ENCODE results near the gene NKX2-3. TPM values are rescaled to one million over a fixed set of nuclear protein-coding genes. Genes with fewer than 3 reads are reported as not detected.

Gene NKX2-3
- total RNA-seq, 1 experiment from 2014 or later, result not detected

DNA sequence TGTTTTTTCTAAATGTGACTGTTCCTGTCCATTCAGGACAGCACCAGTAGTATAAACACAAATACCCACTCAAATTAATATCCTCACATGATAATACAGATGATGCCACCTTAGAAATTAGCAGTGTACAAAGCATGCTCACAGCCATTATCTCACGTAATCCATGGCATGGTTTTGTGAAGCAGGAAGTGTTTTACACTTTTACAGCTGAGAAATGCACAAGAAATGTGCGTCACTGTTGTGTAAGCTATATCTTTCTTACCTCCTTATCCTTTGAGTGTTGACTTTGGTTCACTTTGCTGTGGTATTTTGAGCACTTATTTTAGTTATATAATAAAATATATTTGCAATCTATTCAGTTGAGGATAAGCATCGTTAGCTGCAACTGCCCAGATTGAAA, 31.6 kb downstream of the NKX2-3 start:
- Mint-ChIP-seq H3K4me3 (ENCODE audit: unreplicated experiment) (no peak overlapping the region), H3K27me3 (ENCODE audit: insufficient read depth, unreplicated experiment) (peaks cover 16% of the 10 kb centered on the region), H3K36me3 (ENCODE audit: insufficient read depth, unreplicated experiment) (no peaks in the 10 kb centered on the region), H3K9me3 (ENCODE audit: unreplicated experiment) (no peaks in the 10 kb centered on the region), H3K4me1 (ENCODE audit: insufficient read depth, unreplicated experiment) (no peaks in the 10 kb centered on the region), H3K27ac (ENCODE audit: low read depth, unreplicated experiment) (no peak overlapping the region)
- intact Hi-C loops (cut with micrococcal nuclease), result no loop called here
- TF ChIP-seq, protein P1, sequence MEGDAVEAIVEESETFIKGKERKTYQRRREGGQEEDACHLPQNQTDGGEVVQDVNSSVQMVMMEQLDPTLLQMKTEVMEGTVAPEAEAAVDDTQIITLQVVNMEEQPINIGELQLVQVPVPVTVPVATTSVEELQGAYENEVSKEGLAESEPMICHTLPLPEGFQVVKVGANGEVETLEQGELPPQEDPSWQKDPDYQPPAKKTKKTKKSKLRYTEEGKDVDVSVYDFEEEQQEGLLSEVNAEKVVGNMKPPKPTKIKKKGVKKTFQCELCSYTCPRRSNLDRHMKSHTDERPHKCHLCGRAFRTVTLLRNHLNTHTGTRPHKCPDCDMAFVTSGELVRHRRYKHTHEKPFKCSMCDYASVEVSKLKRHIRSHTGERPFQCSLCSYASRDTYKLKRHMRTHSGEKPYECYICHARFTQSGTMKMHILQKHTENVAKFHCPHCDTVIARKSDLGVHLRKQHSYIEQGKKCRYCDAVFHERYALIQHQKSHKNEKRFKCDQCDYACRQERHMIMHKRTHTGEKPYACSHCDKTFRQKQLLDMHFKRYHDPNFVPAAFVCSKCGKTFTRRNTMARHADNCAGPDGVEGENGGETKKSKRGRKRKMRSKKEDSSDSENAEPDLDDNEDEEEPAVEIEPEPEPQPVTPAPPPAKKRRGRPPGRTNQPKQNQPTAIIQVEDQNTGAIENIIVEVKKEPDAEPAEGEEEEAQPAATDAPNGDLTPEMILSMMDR (IDR thresholded peaks at IDR 0.05; ENCODE audit: unreplicated experiment), result no peak
- CTCF ChIA-PET, result interaction anchor here (0.6 to 1.8 kb wide), 2 partner anchors 34 to 48 kb away, joined by 3 to 12 read pairs; no protein-coding TSS in a partner anchor
- POLR2A ChIA-PET, result interaction anchor here (0.6 kb wide), 1 partner anchor 1259 kb away, joined by 3 read pairs; no protein-coding TSS in a partner anchor
- no TSS peak for BruUV-seq (replicated peaks)
- DNase-seq (ENCODE audit: unreplicated experiment), result no peak

DNA sequence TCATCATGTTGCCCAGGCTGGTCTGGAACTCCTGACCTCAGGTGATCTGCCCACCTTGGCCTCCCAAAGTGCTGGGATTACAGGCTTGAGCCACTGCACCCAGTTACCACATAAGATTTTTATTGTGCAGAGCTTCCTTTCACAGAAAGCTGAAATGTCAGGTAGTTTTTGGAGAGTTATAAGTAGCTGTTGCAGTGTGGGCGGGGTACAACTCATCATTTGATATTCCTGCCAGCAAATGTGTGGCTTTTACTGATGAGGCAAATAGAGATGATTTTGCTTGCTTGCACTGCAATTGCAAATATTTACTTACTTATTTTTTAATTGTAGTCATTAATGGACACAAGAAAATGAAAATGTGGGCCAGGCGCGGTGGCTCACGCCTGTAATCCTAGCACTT, 32.4 kb downstream of the NKX2-3 start:
- CTCF ChIA-PET, result interaction anchor here (0.6 to 1.8 kb wide), 7 partner anchors 16 to 130 kb away, joined by 3 to 12 read pairs (median 4); no protein-coding TSS in a partner anchor
- no peak overlapping the region for H3K4me3 Mint-ChIP-seq (ENCODE audit: unreplicated experiment)
- no peaks in the 10 kb centered on the region for H3K9me3 Mint-ChIP-seq (ENCODE audit: unreplicated experiment)
- intact Hi-C loops (cut with micrococcal nuclease), result no loop called here
- peaks cover 16% of the 10 kb centered on the region for H3K27me3 Mint-ChIP-seq (ENCODE audit: insufficient read depth, unreplicated experiment)
- no TSS peak for BruUV-seq (replicated peaks)
- no peaks in the 10 kb centered on the region for H3K4me1 Mint-ChIP-seq (ENCODE audit: insufficient read depth, unreplicated experiment)
- TF ChIP-seq, protein P1 (IDR thresholded peaks at IDR 0.05; ENCODE audit: unreplicated experiment), result no peak
- H3K27ac Mint-ChIP-seq (ENCODE audit: low read depth, unreplicated experiment), result no peak overlapping the region
- DNase-seq (ENCODE audit: unreplicated experiment), result no peak
- no peaks in the 10 kb centered on the region for H3K36me3 Mint-ChIP-seq (ENCODE audit: insufficient read depth, unreplicated experiment)
- POLR2A ChIA-PET, result no interaction called here

DNA sequence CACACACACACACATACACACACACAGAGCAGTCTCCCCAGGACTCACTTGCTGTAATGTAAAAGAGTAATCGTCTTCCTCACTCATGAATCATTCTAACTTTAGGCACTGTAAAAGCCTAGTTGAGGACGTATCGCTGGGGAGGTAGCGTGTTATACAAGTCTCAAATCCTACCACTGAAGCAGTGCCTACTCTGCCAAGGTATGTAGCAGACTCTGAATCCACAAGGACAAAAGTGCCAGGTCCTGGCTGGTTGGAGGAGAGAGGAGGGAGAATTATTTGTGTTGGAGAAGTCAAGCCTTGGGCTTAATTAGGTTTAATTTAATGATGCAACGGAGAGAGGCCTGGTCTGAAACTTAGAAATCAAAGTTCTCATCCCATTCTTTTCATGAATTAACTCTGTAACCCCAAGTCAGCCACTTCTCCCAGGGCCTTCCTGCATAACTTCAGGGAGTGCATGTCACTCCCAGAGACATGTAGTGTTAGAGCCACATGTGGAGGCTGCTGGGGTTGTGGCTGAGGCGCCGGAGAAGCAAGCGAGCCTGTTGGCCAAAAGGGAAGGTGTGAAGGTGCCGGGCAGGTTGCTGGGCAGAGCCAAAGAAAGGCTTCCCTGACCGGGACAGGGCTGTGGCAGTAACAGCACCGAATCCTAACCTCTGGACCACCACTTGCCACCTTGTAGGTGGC, 36.7 kb downstream of the NKX2-3 start:
- Mint-ChIP-seq H3K36me3 (ENCODE audit: insufficient read depth, unreplicated experiment) (no peaks in the 10 kb centered on the region), H3K27ac (ENCODE audit: low read depth, unreplicated experiment) (no peak overlapping the region), H3K4me1 (ENCODE audit: insufficient read depth, unreplicated experiment) (no peaks in the 10 kb centered on the region), H3K27me3 (ENCODE audit: insufficient read depth, unreplicated experiment) (peaks cover 27% of the 10 kb centered on the region), H3K4me3 (ENCODE audit: unreplicated experiment) (no peak overlapping the region), H3K9me3 (ENCODE audit: unreplicated experiment) (no peaks in the 10 kb centered on the region)
- TF ChIP-seq, protein P1 (IDR thresholded peaks at IDR 0.05; ENCODE audit: unreplicated experiment), result no peak
- ChIA-PET CTCF (interaction anchor here (1.0 to 1.3 kb wide), 2 partner anchors 9 to 10 kb away, joined by 3 to 5 read pairs; no protein-coding TSS in a partner anchor), POLR2A (no interaction called here)
- BruUV-seq (replicated peaks), result no TSS peak
- intact Hi-C loops (cut with micrococcal nuclease), result no loop called here
- DNase-seq (ENCODE audit: unreplicated experiment), result no peak

DNA sequence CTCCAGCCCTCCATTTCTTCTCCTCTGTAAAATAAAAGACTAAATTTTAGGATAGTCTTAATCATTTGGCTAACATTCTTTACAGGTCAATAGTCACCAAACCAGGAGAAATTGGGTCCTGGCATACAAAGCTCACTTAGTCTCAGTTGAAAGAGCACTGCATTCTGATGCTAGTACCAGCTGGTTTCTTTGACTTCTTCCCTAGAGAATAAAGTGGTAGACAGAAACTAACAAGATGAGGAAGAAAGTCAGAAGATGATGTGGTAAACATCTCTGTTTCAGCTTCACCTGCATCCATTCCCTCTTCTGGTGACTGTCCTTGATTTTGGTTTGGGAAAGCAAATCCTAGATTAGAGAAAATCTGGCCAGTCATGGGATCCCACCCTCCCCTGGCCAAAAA, 37.2 kb downstream of the NKX2-3 start:
- ChIA-PET POLR2A (no interaction called here), CTCF (interaction anchor here (1.0 to 1.3 kb wide), 2 partner anchors 9 to 11 kb away, joined by 3 to 5 read pairs; no protein-coding TSS in a partner anchor)
- no peak for DNase-seq (ENCODE audit: unreplicated experiment)
- intact Hi-C loops (cut with micrococcal nuclease), result no loop called here
- H3K4me1 Mint-ChIP-seq (ENCODE audit: insufficient read depth, unreplicated experiment), result no peaks in the 10 kb centered on the region
- no peak overlapping the region for H3K4me3 Mint-ChIP-seq (ENCODE audit: unreplicated experiment)
- BruUV-seq (replicated peaks), result no TSS peak
- H3K36me3 Mint-ChIP-seq (ENCODE audit: insufficient read depth, unreplicated experiment), result no peaks in the 10 kb centered on the region
- no peaks in the 10 kb centered on the region for H3K9me3 Mint-ChIP-seq (ENCODE audit: unreplicated experiment)
- peaks cover 27% of the 10 kb centered on the region for H3K27me3 Mint-ChIP-seq (ENCODE audit: insufficient read depth, unreplicated experiment)
- H3K27ac Mint-ChIP-seq (ENCODE audit: low read depth, unreplicated experiment), result no peak overlapping the region
- TF ChIP-seq, protein P1 (IDR thresholded peaks at IDR 0.05; ENCODE audit: unreplicated experiment), result no peak

All from MCF 10A (cell line).